Measurements from ENCODE around the gene TCIRG1.

The TCIRG1 gene

GRCh38 chr11:68048681-68049508, 10.1 kb downstream of the TCIRG1 start:
- TF ChIP-seq GATA2 (IDR thresholded peaks at IDR 0.05; ENCODE audit: low read depth, low read length) (no peak), GATA3 (IDR thresholded peaks at IDR 0.05; ENCODE audit: low read depth, low read length) (no peak)

DNA sequence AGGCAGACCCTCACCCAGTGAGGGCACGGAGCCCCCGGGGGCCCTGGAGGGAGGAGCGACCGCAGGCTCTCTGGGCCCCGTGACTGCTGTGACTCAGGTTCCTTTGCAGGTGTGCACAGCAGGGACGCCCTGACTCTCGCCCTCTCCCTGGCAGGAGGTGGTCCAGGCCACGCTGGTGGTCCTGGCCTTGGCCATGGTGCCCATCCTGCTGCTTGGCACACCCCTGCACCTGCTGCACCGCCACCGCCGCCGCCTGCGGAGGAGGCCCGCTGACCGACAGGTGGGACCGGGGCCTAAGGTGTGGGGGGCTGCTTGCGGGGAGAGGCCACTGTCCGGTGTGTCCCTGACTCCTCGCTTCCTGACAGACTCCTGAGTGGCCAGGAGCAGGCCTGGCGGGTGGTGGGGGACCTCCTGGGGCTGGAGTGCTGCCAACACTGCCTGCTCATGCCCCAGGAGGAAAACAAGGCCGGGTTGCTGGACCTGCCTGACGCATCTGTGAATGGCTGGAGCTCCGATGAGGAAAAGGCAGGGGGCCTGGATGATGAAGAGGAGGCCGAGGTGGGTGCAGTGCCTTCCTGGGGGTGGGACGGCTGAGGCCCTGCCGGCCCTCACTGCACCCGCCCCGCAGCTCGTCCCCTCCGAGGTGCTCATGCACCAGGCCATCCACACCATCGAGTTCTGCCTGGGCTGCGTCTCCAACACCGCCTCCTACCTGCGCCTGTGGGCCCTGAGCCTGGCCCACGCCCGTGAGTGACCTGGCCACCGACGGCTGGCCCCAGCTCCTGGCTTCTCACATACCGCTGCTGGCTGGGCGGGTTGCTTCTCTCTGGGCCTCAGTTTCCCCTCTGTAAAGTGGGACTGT, 10.9 kb downstream of the TCIRG1 start:
- TF ChIP-seq GATA2 (IDR thresholded peaks at IDR 0.05; ENCODE audit: low read depth, low read length) (no peak), GATA3 (IDR thresholded peaks at IDR 0.05; ENCODE audit: low read depth, low read length) (no peak)

- TF ChIP-seq GATA3 (IDR thresholded peaks at IDR 0.05; ENCODE audit: low read depth, low read length) (no peak), GATA2 (IDR thresholded peaks at IDR 0.05; ENCODE audit: low read depth, low read length) (no peak)
These were observed 11.6 kb downstream of the TCIRG1 start for GRCh38 chr11:68050371-68050841.

DNA sequence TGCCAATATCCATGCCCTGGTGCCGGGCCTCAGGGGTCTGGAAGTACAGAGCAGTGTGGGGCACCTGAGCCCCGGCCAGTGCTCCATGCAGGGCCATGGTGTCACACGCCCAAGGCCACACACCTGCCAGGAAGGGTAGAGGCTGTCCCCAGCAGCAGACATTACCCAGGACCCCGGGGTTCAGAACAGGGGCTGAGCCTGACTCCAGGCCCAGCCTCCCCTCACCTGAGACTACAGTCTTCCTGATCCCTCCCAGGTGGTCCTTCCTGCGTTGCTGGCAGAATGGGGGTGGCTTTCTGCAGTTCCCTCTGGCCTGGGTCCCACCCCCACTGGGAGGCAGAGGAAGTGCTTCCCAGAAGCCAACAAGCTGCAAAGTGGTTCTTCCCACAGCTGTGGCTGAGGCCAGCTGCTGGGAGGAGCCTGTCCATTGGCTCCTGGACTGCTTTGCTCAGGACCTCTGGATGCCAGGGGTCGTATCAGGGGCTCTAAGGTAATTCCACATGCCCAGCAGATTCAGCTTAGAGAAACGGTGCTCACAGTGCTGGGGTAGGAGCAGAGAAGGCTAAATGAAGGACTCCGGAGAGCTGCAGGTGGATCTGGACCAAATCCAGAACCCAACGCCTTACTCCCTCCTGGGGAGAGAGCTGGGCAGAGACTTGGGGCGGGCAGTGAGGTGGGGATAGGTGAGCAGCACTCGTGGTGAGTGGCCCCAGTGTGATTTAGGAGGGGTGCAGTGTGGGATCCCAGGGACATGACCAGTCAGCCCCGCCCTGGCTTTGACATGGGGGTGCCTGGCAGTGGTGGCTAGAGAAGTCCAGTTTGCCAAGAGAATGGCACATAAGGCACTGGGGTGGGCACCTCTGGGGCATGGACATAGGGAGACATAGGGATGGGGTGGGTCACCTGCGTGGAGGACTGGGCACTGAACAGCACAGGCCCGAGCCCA, 12.6 kb downstream of the TCIRG1 start:
- TF ChIP-seq GATA3 (IDR thresholded peaks at IDR 0.05; ENCODE audit: low read depth, low read length) (no peak), GATA2 (IDR thresholded peaks at IDR 0.05; ENCODE audit: low read depth, low read length) (no peak)

- TF ChIP-seq GATA3 (IDR thresholded peaks at IDR 0.05; ENCODE audit: low read depth, low read length) (no peak), GATA2 (IDR thresholded peaks at IDR 0.05; ENCODE audit: low read depth, low read length) (no peak)
These were observed 13.5 kb downstream of the TCIRG1 start for GRCh38 chr11:68052137-68052873.

- TF ChIP-seq GATA3 (IDR thresholded peaks at IDR 0.05; ENCODE audit: low read depth, low read length) (no peak), GATA2 (IDR thresholded peaks at IDR 0.05; ENCODE audit: low read depth, low read length) (no peak)
These were observed 14.3 kb downstream of the TCIRG1 start for GRCh38 chr11:68053117-68053516.

- no peak for TF ChIP-seq GATA3 (IDR thresholded peaks at IDR 0.05; ENCODE audit: low read depth, low read length)
These were observed 15.4 kb downstream of the TCIRG1 start for GRCh38 chr11:68053981-68054812.

GRCh38 chr11:68056317-68057285, 17.8 kb downstream of the TCIRG1 start:
- TF ChIP-seq GATA2 (IDR thresholded peaks at IDR 0.05; ENCODE audit: low read depth, low read length) (no peak), GATA3 (IDR thresholded peaks at IDR 0.05; ENCODE audit: low read depth, low read length) (no peak)

DNA sequence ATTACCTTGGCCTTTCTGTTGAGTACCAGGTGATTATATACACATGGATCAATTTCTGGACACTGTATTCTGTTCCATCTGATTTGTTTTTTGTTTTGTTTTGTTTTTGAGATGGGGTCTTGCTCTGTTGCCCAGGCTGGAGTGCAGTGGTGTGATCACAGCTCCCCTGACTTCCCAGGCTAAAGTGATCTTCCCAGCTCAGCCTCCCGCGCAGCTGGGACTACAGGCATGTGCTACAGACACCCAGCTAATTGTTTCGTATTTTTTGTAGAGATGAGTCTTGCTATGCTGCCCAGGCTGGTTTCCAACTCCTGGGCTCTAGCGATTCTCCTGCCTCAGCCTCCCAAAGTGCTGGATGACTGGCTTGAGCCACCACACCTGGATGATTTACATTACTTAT, 19.0 kb downstream of the TCIRG1 start:
- TF ChIP-seq GATA3 (IDR thresholded peaks at IDR 0.05; ENCODE audit: low read depth, low read length) (no peak), GATA2 (IDR thresholded peaks at IDR 0.05; ENCODE audit: low read depth, low read length) (no peak)

- TF ChIP-seq GATA3 (IDR thresholded peaks at IDR 0.05; ENCODE audit: low read depth, low read length) (no peak), GATA2 (IDR thresholded peaks at IDR 0.05; ENCODE audit: low read depth, low read length) (no peak)
These were observed 22.7 kb downstream of the TCIRG1 start for GRCh38 chr11:68061508-68061907.

DNA sequence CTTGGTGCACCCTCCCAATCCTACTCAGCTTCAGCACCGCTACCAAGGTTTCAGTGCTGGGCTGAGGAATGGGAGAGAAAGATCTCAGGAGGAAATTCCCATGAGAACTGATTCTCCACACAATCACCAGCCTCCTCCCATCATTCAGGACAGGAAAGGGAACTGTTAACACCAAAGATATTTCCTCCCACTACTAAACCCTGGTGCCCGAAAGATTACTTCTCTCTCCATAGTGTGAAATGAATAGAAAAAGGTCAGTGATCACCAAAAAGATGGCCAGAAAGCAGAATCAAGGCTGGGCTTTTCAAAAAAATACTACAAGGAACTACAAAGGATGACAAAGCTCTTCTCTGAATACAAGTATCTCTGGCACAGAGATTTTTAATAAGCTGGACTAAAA, 26.1 kb downstream of the TCIRG1 start:
- TF ChIP-seq GATA2 (IDR thresholded peaks at IDR 0.05; ENCODE audit: low read depth, low read length) (no peak), GATA3 (IDR thresholded peaks at IDR 0.05; ENCODE audit: low read depth, low read length) (no peak)

All from SH-SY5Y (cell line).